ENCODE results near the gene UST.

UST gene

GRCh38 chr6:148768646-148769270 lies 21.9 kb downstream of the UST start:
- no peaks in the 10 kb centered on the region for H3K27me3 ChIP-seq
- H3K9ac ChIP-seq: no peak overlapping the region
- H4K20me1 ChIP-seq: peaks cover 0 to 79% (median 5%) of the 10 kb centered on the region in 11 experiments; a peak in 7 of 22 replicates
- no peaks in the 10 kb centered on the region for H3K36me3 ChIP-seq
- H3K9me3 ChIP-seq (replicated peaks in 1 of 11): peaks cover 0 to 8% (median 3%) of the 10 kb centered on the region in 11 experiments; a peak in 9 of 22 replicates
- H3K4me3 ChIP-seq: no peak overlapping the region
- H3K4me1 ChIP-seq: peaks cover 24 to 55% (median 41%) of the 10 kb centered on the region in 10 experiments
- no peak overlapping the region for H3K4me2 ChIP-seq
- H3K27ac ChIP-seq: no peak overlapping the region
- no peak for TF ChIP-seq Cebpa-rat (IDR thresholded peaks at IDR 0.05)

DNA sequence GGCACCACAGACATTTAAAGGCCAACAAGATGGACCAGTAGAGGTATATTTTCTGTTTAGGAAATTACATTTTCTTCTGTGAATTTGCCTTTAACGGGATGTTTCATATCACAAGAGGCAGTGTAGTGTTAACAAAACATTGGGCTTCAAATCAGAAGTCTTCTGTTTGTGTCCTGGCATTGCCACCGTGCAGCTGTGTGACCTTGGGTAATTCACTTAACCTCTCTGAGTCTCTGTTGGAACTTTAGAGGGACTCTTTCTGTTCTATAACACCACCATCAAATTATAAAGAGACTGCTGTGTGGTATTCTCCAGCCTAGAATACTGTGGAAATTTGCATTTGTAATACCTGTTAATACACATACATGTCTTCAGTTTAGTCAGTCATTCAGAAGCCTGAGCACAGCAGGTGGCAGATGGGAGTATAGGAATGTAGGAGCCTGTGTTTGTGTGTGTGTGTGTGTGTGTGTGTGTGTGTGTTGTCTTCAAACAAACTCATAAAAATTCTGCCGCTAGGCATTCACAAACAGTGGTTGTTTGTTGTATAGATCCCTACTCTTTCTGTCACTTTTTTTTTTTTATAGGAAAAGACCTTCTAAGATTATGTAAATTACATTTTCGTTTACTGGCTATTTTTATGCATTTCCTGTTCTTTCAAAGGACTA lies 22.6 kb downstream of the UST start:
- H3K36me3 ChIP-seq: no peaks in the 10 kb centered on the region
- H4K20me1 ChIP-seq: peaks cover 0 to 79% (median 5%) of the 10 kb centered on the region in 11 experiments; a peak in 7 of 22 replicates
- no peak for TF ChIP-seq Cebpa-rat (IDR thresholded peaks at IDR 0.05)
- H3K9me3 ChIP-seq (replicated peaks in 1 of 11): peaks cover 0 to 5% (median 0%) of the 10 kb centered on the region in 11 experiments; a peak in 2 of 22 replicates
- H3K27me3 ChIP-seq: no peaks in the 10 kb centered on the region
- H3K27ac ChIP-seq: no peak overlapping the region
- H3K4me2 ChIP-seq: peak overlapping the region in 10 of 11 experiments; percentile 6 to 77 (median 56); a peak in 12 of 22 replicates
- H3K4me1 ChIP-seq: peaks cover 23 to 49% (median 37%) of the 10 kb centered on the region in 10 experiments
- no peak overlapping the region for H3K9ac ChIP-seq
- no peak overlapping the region for H3K4me3 ChIP-seq

DNA sequence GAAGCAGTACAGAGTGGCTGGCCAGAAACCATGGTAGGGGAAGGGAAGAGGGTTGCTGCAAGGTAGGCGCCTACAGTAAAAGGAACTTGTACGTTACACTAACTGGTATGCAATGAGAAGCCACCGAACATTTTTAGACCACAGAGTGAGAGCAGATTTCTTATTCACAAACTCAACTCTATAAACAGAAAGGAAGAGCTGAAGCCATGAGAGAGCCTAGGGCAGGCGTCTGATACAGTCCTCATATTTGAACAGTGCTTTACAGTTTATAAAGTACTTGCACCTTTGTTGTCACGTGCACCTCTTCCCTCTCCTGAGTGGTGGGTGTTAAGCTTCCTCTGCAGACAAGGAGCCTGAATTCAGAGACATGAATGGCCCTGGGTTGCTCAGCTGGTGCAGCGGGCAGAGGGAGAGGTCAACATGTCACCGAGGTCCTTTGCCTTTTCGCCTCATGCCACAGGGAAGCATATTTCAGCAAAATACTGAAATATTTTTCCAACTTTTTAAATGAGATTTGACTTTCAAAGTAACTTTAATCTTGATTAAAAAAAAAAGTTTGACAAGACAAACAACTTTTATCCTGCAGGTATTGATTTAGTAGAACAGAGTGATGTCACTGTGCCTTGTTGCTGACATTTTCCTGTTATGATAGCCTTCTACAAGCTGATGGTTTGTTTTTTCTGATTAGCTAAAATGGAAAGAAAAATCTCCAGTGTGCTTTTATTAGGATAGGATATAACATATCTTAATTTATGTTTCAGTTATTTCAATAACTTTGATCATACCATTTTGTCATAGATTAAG lies 23.8 kb downstream of the UST start:
- no peaks in the 10 kb centered on the region for H3K36me3 ChIP-seq
- peak overlapping the region; percentile 38 to 77 (median 55) for H3K4me2 ChIP-seq
- H3K27me3 ChIP-seq: no peaks in the 10 kb centered on the region
- H3K4me3 ChIP-seq: no peak overlapping the region
- H3K4me1 ChIP-seq: peaks cover 25 to 52% (median 33%) of the 10 kb centered on the region in 10 experiments
- peaks cover 0 to 5% (median 0%) of the 10 kb centered on the region in 11 experiments; a peak in 1 of 22 replicates for H3K9me3 ChIP-seq (replicated peaks in 1 of 11)
- peaks cover 0 to 91% (median 5%) of the 10 kb centered on the region in 11 experiments; a peak in 7 of 22 replicates for H4K20me1 ChIP-seq
- no peak overlapping the region for H3K9ac ChIP-seq
- no peak for TF ChIP-seq Cebpa-rat (IDR thresholded peaks at IDR 0.05)
- no peak overlapping the region for H3K27ac ChIP-seq

GRCh38 chr6:148771212-148771601 lies 24.4 kb downstream of the UST start:
- H4K20me1 ChIP-seq: peaks cover 0 to 92% (median 5%) of the 10 kb centered on the region in 11 experiments; a peak in 7 of 22 replicates
- peaks cover 26 to 52% (median 34%) of the 10 kb centered on the region in 10 experiments for H3K4me1 ChIP-seq
- H3K36me3 ChIP-seq: no peaks in the 10 kb centered on the region
- peak overlapping the region; percentile 30 to 77 (median 58); a peak in 19 of 22 replicates for H3K4me2 ChIP-seq
- no peak overlapping the region for H3K27ac ChIP-seq
- no peak overlapping the region for H3K9ac ChIP-seq
- H3K9me3 ChIP-seq (replicated peaks in 1 of 11): peaks cover 0 to 5% (median 0%) of the 10 kb centered on the region in 11 experiments; a peak in 1 of 22 replicates
- no peak for TF ChIP-seq Cebpa-rat (IDR thresholded peaks at IDR 0.05)
- H3K27me3 ChIP-seq: no peaks in the 10 kb centered on the region
- H3K4me3 ChIP-seq: no peak overlapping the region

DNA sequence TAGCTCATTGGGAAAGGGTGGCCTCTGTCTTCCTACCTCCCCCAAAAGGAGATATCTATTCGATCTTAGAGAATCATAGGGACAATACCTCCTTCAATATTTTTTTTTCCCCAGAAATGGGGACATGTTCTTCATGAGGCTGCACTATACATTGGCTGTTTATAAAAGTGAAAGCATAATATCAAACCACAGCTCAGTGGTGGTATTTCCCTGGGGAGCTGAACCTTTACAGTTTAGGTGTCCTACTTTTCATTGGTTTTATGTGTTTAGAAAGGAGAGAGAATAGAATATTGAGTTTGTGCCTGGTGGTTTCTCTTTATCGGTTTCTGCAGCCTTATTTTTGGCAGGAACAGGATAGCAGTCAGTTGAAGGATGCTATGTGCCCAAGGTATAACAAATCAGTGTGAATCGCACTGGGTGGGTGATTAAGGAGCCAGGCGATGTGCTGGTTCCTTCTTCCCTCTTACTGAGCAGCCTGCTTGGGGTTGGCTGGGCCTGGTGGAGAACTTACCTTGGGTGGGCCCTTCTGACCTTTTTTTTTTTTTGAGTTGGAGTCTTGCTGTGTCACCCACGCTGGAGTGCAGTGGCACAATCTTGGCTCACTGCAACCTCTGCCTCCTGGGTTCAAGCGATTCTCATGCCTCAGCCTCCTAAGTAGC lies 25.2 kb downstream of the UST start:
- Histone ChIP-seq H3K27me3 (no peaks in the 10 kb centered on the region), H3K36me3 (no peaks in the 10 kb centered on the region), H4K20me1 (peaks cover 0 to 92% (median 5%) of the 10 kb centered on the region in 11 experiments; a peak in 7 of 22 replicates), H3K4me3 (no peak overlapping the region), H3K9ac (no peak overlapping the region), H3K27ac (no peak overlapping the region), H3K9me3 (replicated peaks in 1 of 11) (peaks cover 0 to 5% (median 0%) of the 10 kb centered on the region in 11 experiments; a peak in 1 of 22 replicates), H3K4me2 (peak overlapping the region in 10 of 11 experiments; percentile 30 to 77 (median 58); a peak in 19 of 22 replicates), H3K4me1 (peaks cover 29 to 56% (median 36%) of the 10 kb centered on the region in 10 experiments)
- no peak for TF ChIP-seq Cebpa-rat (IDR thresholded peaks at IDR 0.05)

DNA sequence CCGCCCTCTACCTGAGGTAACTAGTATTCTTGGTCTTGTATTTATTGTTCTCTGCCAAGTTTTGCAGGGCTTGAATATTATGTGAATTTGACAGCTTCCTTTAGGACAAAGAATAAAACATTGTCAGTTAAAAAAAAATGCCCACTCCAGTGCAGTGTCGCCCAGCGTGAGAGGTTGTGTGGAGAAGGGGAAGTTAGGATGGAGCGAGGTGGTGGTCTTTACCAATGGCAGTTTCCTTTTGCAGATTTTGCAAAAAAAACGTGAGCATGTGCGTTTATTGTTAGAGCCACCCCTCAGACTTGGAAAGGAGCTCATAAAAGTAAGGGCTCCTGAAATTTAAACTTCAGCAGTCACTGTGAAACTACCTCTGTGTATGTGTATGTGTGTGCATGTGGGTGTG lies 28.3 kb downstream of the UST start:
- TF ChIP-seq Cebpa-rat (IDR thresholded peaks at IDR 0.05): no peak
- no peak overlapping the region for H3K9ac ChIP-seq
- no peak overlapping the region for H3K27ac ChIP-seq
- peaks cover 22 to 70% (median 32%) of the 10 kb centered on the region in 10 experiments for H3K4me1 ChIP-seq
- peak overlapping the region in 4 of 11 experiments; percentile 12 to 52 (median 40); a peak in 5 of 22 replicates for H3K4me2 ChIP-seq
- no peaks in the 10 kb centered on the region for H3K27me3 ChIP-seq
- H3K36me3 ChIP-seq: no peaks in the 10 kb centered on the region
- H3K4me3 ChIP-seq: no peak overlapping the region
- peaks cover 0 to 92% (median 5%) of the 10 kb centered on the region in 11 experiments; a peak in 8 of 22 replicates for H4K20me1 ChIP-seq
- H3K9me3 ChIP-seq (replicated peaks in 1 of 11): peaks cover 0 to 5% (median 0%) of the 10 kb centered on the region in 11 experiments; a peak in 5 of 22 replicates

DNA sequence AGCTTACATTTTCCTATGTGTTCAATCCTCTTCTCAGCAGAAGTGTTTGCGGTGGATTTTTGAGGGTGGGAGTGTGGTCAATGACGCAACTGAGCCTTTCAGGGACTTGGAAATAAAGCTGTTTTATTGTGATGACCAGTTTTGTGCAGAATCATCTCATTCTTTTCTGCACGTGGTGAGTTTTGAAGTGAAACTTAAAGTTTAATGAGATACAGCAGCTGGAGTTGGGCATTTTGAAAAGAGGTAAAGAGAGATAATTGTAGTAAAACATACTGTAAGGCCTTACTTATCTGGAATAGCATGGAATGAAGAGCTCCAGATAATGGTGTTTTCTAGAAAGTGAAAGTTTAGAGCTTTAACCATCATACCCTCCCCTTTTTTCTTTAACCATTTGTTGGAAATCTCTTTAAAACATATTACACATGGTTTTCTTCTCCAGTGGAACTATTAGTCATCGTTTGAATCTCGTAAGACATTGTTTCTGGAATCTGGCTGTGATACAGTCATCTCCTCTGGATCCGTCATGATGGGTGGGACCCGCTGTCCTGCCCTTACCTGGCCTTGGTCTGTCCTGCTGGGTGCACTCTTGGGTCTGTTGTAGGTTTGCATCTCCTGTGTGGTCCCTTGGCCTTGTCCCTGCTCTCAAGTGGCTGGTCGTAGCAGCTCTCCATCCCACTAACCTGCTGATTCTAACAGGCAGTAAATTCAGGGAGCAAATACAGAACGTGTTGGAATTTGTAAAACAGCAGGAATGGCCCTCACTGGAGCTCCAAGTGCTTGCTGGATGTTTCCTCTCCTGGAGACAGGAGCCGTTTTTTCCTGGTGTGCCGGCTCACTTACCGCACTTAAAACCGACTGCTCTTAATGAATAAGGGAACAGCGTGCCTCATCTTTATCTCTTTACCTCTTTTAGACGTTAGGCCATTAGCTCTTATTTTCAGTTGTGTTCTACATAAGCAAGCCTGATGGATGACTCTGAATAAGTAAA lies 29.8 kb downstream of the UST start:
- peaks cover 0 to 7% (median 0%) of the 10 kb centered on the region in 11 experiments; a peak in 5 of 22 replicates for H3K9me3 ChIP-seq (replicated peaks in 1 of 11)
- no peak for TF ChIP-seq Cebpa-rat (IDR thresholded peaks at IDR 0.05)
- H3K27ac ChIP-seq: no peak overlapping the region
- peak overlapping the region in 4 of 11 experiments; percentile 8 to 52 (median 14); a peak in 5 of 22 replicates for H3K4me2 ChIP-seq
- H3K4me3 ChIP-seq: no peak overlapping the region
- H3K4me1 ChIP-seq: peaks cover 7 to 56% (median 17%) of the 10 kb centered on the region in 10 experiments
- H4K20me1 ChIP-seq: peaks cover 0 to 92% (median 4%) of the 10 kb centered on the region in 11 experiments; a peak in 8 of 22 replicates
- H3K36me3 ChIP-seq: no peaks in the 10 kb centered on the region
- no peak overlapping the region for H3K9ac ChIP-seq
- no peaks in the 10 kb centered on the region for H3K27me3 ChIP-seq

Measured in BLaER1 treated with 17β-estradiol and CSF1 and Interleukin-3, amounts not matched to agents 10 nM and 100 nM (cell line).